Measurements from ENCODE around the gene RHOBTB3. TPM values are rescaled to one million over a fixed set of nuclear protein-coding genes. Genes with fewer than 3 reads are reported as not detected.

Gene RHOBTB3
- total and polyA plus RNA-seq, 10 of the 15 experiments (the other 5 are each of a cell fraction or from before 2014, with no cell fraction given): 3.6 to 42.8 (median 8.4) TPM

GRCh38 chr5:95713960-95714710, 17.0 kb upstream of the RHOBTB3 start:
- SMC1A ChIA-PET (ENCODE audit: uncharacterized antibody, unreplicated experiment): interaction anchor here (0.7 to 1.8 kb wide), 3 partner anchors 10 to 50 kb away, joined by 3 to 5 read pairs (median 4); no protein-coding TSS in a partner anchor
- POLR2A ChIA-PET: interaction anchor here (0.5 to 0.7 kb wide), 2 partner anchors 13 to 164 kb away, joined by 3 to 7 read pairs; no protein-coding TSS in a partner anchor
- TF ChIP-seq PKNOX1 (IDR thresholded peaks at IDR 0.05) (no peak), RFX5 (IDR thresholded peaks at IDR 0.05; ENCODE audit: low read depth, low read length) (no peak), TCF3 (IDR thresholded peaks at IDR 0.05; ENCODE audit: borderline replicate concordance, insufficient read depth, low read depth, low read length) (no peak), ZNF217 (IDR thresholded peaks at IDR 0.05) (no peak), ZBTB4 (CRISPR knock-in tag; IDR thresholded peaks at IDR 0.05) (no peak), ESRRA (IDR thresholded peaks at IDR 0.05; ENCODE audit: low read length) (no peak), IKZF2 (IDR thresholded peaks at IDR 0.05) (no peak), SKIL (IDR thresholded peaks at IDR 0.05; ENCODE audit: low read depth, poor library complexity, severe bottlenecking) (no peak), PRDM15 (CRISPR knock-in tag; IDR thresholded peaks at IDR 0.05) (no peak), SMARCA5 (IDR thresholded peaks at IDR 0.05) (no peak), TCF7 (IDR thresholded peaks at IDR 0.05; ENCODE audit: borderline replicate concordance) (no peak), SUPT20H (IDR thresholded peaks at IDR 0.05; ENCODE audit: borderline replicate concordance, control insufficient read depth, low read depth, low read length) (no peak)

More at GRCh38 chr5:95713960-95714710, 17.0 kb upstream of the RHOBTB3 start:
- Histone ChIP-seq H3K27ac (ENCODE audit: control insufficient read depth, insufficient read depth) (no peak overlapping the region), H3K9ac (ENCODE audit: control insufficient read depth, insufficient read depth, low read length) (no peak overlapping the region), H3K27me3 (replicated peaks in 1 of 2; ENCODE audit: control insufficient read depth in 2 of 2, insufficient read depth in 2 of 2, low read length in 1 of 2) (no peaks in the 10 kb centered on the region), H3K36me3 (ENCODE audit: control insufficient read depth in 2 of 2, insufficient read depth in 2 of 2, low read length in 1 of 2) (no peaks in the 10 kb centered on the region), H3K9me3 (replicated peaks; ENCODE audit: control insufficient read depth, insufficient read depth, low read length) (no peaks in the 10 kb centered on the region; the same call in 2 of the 3 replicates), H2AFZ (ENCODE audit: control insufficient read depth, low read depth, low read length) (no peak overlapping the region), H3K4me2 (ENCODE audit: control insufficient read depth, insufficient read depth) (no peak overlapping the region), H3K4me1 (ENCODE audit: control insufficient read depth, insufficient read depth, low read length) (peaks cover 25% of the 10 kb centered on the region), H4K20me1 (ENCODE audit: control insufficient read depth, insufficient read depth) (no peaks in the 10 kb centered on the region), H3K79me2 (ENCODE audit: control insufficient read depth, insufficient read depth, low read length) (no peaks in the 10 kb centered on the region), H3K4me3 (no peak overlapping the region)
- FAIRE-seq: no peak
- 63% methylated on average over 4 of the region's 4 CpGs for WGBS (ENCODE audit: insufficient coverage, insufficient replicate concordance, low lambda C conversion rate, missing lambda C conversion rate)
- BruUV-seq (replicated peaks): no TSS peak
- ChIA-PET RAD21 (ENCODE audit: unreplicated experiment) (interaction anchor here (1.2 kb wide), 1 partner anchor 21 kb away, joined by 3 read pairs; no protein-coding TSS in a partner anchor), CTCF (interaction anchor here (1.2 to 1.7 kb wide), 3 partner anchors 32 to 67 kb away, joined by 3 to 5 read pairs (median 4); no protein-coding TSS in a partner anchor)
- in situ Hi-C loops (cut with MboI) (no loop called here), intact Hi-C loops (cut with micrococcal nuclease; ENCODE audit: unreplicated experiment) (no loop called here)
- ATAC-seq: no peak
- no peak for DNase-seq (ENCODE audit: low read depth, low spot score)
